ENCODE data around the gene PITPNM1.
"Not testable (repeated sequence)": the region's sequence is repeated elsewhere in the genome, so short reads cannot be mapped to it uniquely, and the experiment has no call there.

PITPNM1 gene

DNA sequence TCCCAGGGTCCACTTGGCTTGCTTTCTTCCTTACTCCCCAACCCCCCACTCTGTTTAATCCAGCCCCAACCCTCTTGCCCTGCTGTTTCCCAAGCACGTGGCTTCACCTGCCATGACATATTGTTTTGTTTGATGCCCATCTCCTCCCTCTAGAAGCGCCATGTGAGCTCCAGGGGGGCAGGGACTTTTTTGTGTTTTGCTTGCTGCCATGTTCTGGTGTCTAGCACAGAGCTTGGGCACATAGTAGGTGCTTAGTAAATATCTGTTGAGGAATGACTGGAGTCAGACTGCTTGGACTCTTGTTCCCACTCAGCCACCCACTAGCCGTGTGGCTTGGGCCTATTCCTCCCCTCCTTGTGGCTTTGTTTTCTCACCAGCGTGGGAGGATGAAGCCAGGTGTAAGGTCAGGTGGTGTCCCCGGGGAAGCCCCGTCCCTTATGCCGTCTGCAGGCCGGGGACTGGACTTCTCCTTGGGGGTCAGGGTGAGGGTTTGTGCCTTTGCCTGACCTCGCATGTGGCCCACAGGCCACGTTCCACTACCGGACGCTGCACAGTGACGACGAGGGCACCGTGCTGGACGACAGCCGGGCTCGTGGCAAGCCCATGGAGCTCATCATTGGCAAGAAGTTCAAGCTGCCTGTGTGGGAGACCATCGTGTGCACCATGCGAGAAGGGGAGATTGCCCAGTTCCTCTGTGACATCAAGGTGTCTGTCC, 18.5 kb downstream of the PITPNM1 start:
- peak in 1 of 2 donors; percentile 2 for ATAC-seq

DNA sequence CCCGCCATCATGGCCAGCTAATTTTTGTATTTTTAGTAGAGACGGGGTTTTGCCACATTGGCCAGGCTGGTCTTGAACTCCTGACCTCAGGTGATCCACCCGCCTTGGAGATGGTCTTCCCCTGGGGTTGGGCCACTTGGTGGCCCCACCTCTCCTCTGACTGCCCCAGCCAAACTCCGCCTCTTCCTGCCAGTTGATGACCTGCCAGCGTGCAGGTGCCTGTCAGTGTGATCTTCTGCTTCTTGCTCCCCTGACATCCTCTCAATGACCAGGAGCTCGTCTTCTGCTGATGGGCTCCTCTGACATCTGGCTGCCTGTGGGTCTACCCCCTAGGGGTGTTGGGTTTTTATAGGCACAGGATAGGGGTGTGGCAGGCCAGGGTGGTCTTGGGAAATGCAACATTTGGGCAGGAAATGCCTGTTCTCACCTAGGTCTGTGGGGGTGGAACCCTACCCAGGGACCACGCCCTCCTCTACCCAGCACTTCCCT, 19.2 kb downstream of the PITPNM1 start:
- ATAC-seq = not testable (repeated sequence)

DNA sequence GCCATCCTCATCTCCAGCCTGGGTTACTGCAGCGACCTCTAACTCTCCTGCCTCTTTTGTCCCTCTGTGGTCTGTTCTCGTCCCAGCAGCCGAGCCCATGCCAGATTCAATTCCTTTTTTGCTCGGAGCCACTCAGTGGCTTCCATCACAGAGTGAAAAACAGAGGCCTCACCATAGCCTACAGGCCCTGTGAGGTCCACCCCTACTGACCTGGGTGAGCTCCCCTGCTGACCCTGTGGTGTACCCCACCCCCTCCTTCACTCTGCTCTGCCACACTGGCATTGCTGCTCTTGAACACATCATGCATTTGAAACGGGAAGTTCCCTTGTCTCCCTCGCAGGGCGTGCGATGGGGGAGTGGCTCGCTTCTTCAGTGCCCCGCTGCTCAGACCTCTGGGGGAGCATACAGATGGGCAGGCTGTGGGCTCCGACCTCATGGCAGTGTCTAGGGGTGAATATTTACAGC, 20.3 kb downstream of the PITPNM1 start:
- ATAC-seq = peak; percentile 11 to 14

DNA sequence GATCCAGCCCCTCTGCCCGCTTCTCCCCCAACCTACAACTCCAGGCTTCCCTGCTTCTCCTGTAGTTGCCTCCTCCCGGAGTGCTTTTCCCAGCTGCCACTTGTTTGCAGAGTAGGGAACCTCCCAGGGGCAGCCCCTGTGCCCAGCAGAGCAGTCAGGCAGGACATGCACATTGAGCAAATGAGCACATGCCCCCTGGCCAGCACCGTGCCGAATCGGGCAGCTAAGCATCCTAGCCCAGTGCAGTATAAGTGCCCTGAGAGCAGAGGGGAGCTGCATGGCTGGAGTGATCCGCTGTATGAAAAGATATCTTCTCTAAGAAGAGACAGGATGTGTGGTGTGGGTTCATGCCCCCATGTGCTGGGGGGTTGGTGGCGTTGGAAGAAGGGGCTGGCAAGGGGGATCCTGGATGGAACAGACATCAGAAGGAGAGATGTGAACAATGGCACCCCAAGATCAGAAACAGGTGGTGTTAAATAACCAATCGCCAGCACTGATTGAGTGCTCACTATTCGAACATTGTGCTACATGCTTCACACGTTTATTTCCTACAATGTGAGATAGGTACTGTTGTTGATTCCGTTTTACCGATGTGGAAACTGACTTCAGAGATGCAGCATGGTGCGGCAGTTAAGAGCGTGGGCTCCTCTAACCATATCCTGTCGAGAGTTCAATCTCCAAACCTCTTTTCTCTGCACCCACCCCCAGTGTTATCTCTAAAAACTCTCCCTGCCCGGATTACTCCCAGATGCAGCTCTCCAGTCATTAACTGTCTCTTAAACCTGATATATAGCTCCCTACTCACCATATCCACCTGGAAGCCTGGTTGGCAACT, 21.1 kb downstream of the PITPNM1 start:
- ATAC-seq = peak in 1 of 2 donors; percentile 3

DNA sequence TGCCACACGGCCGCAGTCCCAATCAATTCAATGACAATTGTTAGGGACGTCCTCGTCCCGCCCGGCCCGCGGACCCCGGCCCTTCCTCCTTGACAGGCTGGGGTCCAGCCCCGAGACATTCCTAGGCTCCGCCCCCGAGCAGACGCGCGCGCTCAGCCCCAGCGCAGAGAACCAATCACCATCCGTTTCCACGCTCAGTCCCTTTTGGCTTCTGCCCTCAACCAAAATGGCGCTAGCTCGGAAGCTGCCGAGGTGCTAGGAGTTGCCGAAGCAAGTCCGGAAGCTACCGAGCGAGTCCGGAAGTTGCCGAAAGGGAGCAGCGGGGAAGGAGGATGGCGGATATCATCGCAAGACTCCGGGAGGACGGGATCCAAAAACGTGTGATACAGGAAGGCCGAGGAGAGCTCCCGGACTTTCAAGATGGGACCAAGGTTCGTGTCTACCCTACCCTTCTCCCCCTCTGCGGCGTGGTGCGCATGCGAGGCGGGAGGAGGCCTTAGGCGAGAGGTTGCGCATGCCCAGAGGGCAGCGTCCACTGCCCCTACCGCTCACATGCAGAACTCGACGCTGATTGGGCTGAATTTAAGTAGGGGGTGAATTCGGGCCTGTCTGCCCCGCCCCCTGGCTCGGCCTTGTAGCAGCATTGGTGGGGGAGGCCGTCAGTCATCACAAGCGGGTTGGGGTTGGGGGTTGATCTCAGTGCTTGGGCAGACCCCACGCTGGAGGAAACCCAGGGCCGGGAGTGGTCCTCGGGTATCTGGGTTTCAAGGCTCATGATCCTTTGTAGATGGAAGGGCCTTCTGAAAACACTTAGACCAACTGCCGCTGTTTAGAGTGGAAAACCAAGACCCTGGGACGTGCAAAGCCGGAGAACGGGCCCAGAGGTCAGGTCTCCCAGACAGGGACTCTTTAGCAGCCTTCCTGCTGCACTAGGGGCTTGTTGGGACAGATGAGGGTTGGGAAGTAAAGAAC, 22.1 kb downstream of the PITPNM1 start, which contains the start of gene AIP:
TSS of gene AIP (plus strand) at position 200 of the 972 bp plus-strand sequence. CDS start at position 333, 133 bp downstream.
- peak; percentile 76 to 78 for ATAC-seq

DNA sequence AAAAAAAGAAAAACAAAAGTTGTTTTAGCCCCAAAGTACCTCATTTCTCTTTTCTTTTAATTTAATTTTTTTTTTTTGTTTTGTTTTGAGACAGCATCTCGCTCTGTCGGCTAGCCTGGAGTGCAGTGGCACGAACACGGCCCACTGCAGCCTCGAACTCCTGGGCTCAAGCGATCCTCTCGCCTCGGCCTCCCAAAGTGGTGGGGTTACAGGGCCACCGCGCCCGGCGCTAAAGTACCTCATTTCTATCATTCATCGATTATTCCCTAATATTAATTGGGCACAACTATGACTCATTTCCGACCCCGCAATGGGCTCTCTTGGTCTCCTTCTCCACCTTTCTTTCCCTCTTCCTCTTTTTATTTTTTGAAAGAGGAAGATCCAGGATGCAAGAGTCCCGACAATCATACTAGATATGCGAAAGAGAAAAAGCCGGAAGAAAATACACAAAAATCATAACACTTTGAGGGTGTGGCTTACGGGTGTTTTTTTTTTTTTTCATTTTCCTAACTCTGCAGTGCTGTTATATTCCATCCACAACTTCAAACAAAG, 22.8 kb downstream of the PITPNM1 start:
- peak; percentile 1 to 2 for ATAC-seq

DNA sequence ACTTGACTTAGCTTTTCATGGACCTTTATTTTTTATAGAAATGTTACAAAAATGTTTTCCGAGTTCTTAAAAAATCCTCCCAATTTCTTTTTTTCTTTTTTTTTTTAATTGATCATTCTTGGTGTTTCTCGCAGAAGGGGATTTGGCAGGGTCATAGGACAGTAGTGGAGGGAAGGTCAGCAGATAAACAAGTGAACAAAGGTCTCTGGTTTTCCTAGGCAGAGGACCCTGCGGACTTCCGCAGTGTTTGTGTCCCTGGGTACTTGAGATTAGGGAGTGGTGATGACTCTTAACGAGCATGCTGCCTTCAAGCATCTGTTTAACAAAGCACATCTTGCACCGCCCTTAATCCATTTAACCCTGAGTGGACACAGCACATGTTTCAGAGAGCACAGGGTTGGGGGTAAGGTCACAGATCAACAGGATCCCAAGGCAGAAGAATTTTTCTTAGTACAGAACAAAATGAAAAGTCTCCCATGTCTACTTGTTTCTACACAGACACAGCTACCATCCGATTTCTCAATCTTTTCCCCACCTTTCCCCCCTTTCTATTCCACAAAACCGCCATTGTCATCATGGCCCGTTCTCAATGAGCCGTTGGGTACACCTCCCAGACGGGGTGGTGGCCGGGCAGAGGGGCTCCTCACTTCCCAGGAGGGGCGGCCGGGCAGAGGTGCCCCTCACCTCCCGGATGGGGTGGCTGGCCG, 27.7 kb downstream of the PITPNM1 start:
- not testable (repeated sequence) for ATAC-seq

DNA sequence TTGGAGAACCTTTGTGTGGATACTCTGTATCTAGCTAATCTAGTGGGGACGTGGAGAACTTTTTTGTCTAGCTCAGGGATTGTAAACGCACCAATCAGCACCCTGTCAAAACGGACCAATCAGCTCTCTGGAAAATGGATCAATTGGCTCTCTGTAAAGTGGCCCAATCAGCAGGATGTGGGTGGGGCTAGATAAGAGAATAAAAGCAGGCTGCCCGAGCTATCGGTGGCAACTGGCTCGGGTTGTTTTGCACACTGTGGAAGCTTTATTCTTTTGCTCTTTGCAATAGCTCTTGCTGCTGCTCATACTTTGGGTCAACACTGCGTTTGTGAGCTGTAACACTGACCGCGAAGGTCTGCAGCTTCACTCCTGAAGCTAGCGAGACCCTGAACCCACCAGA, 28.5 kb downstream of the PITPNM1 start:
- ATAC-seq = not testable (repeated sequence)

DNA sequence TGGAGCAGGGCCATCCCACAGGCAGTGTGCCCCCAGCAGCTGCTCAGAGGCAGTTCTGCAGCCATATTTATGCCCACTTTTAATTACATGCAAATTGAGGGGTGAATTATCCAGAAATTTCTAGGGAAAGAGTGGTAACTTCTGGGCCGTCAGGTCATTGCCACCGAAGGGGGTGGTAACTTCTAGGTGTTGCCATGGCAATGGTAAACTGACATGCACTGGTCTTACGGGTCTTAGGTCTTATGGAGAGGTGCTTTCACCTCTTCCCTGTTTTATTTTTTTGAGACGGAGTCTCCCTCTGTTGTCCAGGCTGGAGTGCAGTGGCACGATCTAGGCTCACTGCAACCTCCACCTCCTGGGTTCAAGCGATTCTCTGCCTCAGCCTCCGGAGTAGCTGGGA, 32.3 kb downstream of the PITPNM1 start:
- no peak for ATAC-seq

DNA sequence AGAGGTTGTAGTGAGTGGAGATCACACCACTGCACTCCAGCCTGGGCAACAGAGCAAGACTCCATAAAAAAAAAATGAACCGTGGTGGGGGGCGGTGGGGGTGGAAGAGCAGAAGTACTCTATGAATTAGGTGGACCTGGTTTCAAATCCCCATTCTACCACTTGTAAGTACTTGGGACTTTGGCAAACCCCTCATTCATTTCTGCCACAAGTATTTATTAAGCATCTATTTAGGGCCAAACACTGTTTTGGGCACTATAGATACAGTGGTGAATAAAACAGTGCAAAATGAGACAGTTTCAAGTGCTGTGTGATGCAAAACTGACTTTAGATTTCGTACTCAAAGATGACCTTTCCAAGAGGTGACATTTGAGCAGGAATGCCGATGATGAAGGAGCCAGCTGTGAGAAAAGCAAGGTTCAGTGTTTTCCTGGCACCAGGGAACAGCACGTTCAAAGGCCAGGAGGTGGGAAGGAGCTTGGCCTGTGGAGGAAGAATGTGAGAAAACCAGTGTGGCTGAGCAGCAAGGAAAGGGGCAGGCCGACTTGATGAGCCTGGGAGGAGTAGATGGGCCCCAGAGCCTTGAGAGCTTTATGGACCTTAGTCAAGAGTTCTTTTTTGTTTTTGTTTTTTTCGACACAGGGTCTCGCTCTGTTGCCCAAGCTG, 34.7 kb downstream of the PITPNM1 start:
- ATAC-seq = no peak

DNA sequence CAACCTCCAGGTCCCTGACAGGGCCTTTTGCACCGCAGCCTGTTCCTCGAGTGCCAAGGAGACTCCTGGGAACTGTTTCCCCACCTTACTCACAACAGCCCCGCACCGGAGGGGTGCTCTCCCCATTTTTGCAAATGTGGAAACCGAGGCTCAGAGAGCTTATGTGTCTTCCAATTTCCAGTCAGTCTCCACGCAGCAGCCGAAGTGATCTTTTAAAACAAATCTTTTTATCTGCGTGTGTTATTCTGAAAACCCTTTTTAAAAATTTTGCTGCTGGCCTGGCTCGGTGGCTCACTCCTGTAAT, 35.7 kb downstream of the PITPNM1 start:
- no peak for ATAC-seq

DNA sequence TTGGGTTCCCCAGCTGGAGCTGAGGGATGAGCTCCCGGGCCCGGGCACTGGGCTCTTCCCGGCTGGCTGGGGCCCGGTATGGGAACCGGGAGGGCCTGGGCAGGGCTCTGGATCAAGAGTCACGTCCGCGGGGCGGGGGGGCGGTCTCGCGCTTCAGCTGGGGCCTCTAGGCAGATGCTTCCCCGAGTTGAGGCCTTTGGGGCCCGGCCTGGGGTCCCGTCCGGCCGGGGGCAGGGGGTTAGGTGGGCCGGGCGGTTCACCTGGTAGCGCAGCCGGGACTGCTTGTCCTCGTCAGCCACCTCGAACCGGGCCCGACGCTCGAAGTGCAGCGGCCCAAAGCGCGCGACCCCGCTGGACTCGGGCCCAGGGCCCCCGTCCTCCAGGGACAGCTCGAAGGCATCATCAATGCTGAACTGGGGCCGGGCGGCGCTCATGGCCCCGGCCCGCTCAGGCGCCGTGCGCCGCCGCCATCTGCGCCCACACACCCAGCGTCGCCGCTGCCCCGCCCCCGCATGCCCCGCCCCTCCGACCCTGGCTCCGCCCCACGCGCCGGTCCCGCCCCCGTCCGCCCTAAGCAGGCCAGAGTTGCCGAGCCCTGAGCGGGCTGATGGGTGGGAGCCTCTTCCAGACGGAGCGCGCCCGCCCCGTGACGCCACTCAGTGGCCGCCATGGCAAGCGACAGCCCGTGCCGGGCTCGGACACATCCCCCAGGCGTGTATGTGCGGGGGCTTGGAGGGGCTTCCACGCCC, 36.2 kb downstream of the PITPNM1 start, which contains the start of gene TMEM134:
TSS of gene TMEM134 (minus strand) at position 493 of the 749 bp plus-strand sequence. CDS start at position 434, 59 bp downstream.
- ATAC-seq = peak; percentile 83 to 85

DNA sequence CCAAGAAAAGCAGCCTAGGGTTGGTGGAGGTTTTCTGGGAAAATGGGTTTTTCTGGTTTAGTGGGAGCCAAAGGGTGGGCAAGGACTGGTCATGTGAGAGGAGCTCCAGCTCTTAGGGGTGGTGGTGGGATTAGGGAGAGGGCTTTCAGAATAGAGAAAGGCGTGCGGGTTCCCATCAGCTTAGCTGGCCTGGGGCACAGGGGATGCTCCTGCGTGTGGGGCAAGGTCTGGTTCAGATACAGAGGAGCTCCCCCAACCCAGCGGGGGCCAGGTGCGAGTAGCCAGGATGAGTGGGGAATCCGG, 36.8 kb downstream of the PITPNM1 start:
- ATAC-seq = peak in 1 of 2 donors; percentile 2

DNA sequence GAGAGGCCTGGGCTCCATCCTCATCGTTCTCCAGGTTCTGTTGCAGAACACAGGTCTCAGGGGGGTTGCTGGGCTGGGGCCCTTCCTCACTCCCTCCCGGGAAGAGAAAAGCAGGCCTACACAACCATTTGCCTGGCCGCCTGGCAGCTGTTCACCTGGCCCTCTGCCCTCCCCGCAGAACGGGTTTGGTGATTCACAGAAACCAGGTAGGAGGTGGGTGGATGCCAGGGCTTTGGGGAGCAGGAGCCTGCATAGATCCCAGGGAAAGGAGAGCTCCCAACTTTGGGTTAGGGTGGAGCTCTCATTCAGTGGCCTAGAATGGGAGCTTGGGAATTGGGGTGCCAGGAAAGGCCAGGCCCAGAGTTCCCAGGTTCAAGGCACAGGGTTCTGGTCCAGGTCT, 37.1 kb downstream of the PITPNM1 start:
- no peak for ATAC-seq

DNA sequence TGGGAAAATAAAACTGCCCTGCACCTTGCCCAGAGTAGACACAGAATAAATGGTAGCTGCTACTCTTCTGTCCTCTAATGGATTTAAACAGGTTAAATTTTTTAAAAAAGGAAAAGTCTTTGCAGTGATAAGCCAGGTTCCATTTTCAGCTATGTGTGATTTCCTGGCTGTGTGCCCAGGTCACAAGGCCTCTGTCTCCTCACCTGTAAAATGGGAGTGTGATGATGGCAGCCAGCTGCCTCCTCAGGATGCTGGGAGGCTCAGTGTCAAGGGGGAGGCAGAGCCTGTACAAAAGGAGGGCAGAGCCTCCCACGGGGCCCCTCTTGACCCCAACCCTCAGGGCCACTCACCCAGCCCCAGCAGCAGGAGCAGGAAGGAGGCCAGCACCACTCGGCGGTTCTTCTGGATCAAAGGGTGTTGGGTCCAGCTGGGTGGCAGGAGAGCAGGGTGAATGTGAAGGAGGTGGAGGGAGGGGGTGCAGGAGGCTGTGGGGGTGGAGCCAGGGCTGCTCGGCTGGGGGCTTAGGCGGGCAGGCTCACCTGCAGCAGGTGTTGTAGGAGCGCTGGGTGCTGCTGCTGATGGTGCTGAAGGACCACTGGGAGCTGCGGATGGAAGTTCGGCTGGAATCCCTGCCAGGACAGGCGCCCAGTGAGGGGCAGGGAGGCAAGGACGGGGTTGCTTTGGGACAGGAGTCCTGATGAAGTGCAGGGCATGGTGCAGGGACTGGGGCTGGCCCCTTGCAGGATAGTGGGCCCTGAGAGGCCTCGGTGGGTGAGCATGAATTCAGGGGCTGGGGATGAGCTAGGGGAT, 38.0 kb downstream of the PITPNM1 start:
- no peak for ATAC-seq

DNA sequence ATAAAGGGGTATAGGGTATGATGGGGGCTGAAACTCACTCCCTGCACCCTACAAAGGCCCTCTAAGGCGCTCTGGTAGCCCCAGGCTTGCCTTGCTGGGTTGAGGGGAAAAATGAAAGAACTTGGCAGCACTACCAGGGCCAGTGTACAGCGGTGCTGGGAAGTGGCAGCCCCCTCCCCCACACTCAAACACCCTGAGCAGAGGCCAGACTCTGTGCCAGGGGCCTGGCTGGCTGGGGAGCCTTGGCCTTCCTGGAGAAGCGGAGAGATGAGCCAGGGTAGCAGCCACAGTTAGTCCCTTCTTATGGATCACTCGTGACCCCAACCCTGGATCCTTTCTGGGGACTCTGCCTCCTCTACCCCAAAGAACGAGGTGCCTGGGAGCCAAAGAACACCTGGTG, 38.8 kb downstream of the PITPNM1 start:
- ATAC-seq = no peak

DNA sequence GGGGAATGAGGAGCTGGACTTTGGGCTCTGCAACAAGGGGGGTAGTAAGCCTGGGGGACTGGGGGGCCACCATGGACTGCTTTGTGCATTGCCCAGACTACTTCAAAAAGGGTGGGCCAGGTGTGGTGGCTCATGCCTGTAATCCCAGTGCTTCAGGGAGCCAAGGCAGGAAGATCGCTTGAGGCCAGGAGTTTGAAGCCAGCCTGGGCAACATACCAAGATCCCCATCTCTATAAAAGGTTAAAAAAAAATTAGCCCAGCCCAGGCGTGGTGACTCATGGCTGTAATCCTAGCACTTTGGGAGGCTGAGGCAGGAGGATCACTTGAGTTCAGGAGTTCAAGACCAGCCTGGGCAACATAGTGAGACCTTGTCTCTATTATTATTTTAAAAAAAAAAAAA, 39.6 kb downstream of the PITPNM1 start:
- ATAC-seq = not testable (repeated sequence)

DNA sequence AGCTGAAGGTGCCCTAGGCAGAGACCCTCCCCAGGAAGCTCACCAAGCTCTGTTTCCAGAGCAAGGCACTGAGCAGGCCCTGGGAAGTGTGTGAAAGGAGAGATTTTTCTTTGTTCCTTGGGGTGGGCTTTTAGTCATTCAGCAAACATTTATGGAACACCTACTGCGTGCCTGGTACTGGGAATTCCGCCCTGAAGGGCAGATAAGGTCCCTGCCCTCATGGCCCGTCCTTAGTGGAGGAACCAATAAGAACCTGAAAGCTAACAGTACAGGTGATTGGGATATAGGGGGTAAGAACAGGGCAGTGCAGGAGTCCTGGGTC, 40.0 kb downstream of the PITPNM1 start:
- no peak for ATAC-seq

DNA sequence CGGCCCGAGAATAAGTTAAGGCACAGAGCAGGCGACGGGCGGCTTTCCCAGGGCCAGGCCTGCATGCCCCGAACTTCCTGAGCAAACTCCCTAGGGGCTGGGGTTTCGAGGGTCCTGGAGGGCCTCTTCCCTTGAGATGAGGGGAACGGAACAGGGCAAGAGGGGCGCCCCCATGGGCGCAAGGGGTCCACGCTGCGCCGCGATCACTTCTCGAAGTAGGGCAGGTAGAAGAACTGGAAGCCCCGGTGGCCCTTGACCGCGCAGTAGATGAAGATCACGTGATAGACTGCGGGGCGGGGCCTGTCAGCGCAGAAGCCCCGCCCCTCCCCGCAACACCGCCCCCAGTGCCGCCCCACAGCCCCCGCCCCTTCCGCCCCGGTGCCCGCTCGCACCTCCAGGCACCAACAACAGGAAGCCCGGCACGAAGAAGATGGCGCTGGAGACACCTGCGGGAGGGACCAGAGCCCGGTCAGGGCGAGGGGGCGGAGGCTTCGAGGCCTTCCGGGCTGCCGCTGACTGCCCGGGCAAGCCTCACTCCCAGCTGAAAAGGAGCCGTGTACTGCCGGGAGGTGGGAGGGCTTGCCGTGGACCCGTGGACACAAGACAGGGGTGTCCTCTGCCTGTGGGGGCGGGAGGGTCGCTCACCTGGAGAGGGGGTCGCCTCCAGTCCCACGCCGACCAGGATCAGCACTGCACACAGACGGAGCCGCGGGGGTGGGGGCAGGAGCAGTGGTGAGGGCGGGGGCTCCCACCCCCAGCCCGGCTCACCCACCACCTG, 40.6 kb downstream of the PITPNM1 start:
- peak; percentile 78 to 79 for ATAC-seq

All from activated CD4-positive, CD25-positive, alpha-beta regulatory T cell treated with anti-CD3 and anti-CD28 coated beads, Interleukin-2, amount 50 U/mL, for 24 hours (primary cell).